GM12801 (cell line): ENCODE data around the gene ADAM11.

ENCODE experiments used
- CTCF ChIP-seq: IDR thresholded peaks from one replicate; pipeline ENCODE4 v1.5.1; 2011; ENCODE audit warnings: control low read depth; ENCODE audit not compliant: insufficient read length; ENCODE audit errors: extremely low read depth

The ADAM11 gene

GRCh38 chr17:44774271-44775135 lies 15.7 kb downstream of the ADAM11 start:
- peak; percentile 78 for TF ChIP-seq CTCF

GRCh38 chr17:44775136-44775837 lies 16.5 kb downstream of the ADAM11 start:
- no peak for TF ChIP-seq CTCF

GRCh38 chr17:44775838-44776621 lies 17.2 kb downstream of the ADAM11 start:
- no peak for TF ChIP-seq CTCF

GRCh38 chr17:44776628-44777393 lies 18.0 kb downstream of the ADAM11 start:
- TF ChIP-seq CTCF: no peak

GRCh38 chr17:44777394-44778348 lies 18.9 kb downstream of the ADAM11 start:
- TF ChIP-seq CTCF: no peak

GRCh38 chr17:44778656-44779210 lies 19.9 kb downstream of the ADAM11 start:
- TF ChIP-seq CTCF: no peak
